ENCODE measurements around the gene EIF2S3B. TPM values are rescaled to one million over a fixed set of nuclear protein-coding genes. Genes with fewer than 3 reads are reported as not detected.

The EIF2S3B gene
- total RNA-seq, 2 experiments from 2014 or later = 1.1 to 1.2 TPM

DNA sequence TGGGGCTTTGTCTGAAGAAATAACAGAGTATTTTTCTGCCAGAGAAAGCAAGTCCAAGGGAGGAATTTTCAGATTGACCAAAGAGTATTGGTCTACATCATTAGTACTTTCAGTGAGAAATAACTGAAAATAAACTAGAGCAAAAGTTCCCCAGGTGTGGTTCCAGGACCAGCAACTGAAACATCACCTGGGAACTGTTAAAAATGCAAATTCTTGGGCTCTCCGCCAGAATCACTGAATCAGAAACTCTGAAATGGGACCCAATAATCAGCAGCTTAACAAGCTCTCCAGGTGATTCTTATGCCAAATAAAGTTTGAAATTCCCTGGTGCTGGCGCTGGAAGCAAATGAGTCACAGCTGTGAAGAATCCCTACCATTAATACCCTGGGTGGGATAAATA is 52.1 kb downstream of the EIF2S3B start:
- H3K9me3 Mint-ChIP-seq = no peaks in the 10 kb centered on the region
- DNase-seq (no peak), ATAC-seq (ENCODE audit: poor library complexity) (no peak)
- peaks cover 18% of the 10 kb centered on the region for H3K4me1 Mint-ChIP-seq (ENCODE audit: low read depth)
- POLR2A ChIA-PET = no interaction called here
- TF ChIP-seq, protein P1, sequence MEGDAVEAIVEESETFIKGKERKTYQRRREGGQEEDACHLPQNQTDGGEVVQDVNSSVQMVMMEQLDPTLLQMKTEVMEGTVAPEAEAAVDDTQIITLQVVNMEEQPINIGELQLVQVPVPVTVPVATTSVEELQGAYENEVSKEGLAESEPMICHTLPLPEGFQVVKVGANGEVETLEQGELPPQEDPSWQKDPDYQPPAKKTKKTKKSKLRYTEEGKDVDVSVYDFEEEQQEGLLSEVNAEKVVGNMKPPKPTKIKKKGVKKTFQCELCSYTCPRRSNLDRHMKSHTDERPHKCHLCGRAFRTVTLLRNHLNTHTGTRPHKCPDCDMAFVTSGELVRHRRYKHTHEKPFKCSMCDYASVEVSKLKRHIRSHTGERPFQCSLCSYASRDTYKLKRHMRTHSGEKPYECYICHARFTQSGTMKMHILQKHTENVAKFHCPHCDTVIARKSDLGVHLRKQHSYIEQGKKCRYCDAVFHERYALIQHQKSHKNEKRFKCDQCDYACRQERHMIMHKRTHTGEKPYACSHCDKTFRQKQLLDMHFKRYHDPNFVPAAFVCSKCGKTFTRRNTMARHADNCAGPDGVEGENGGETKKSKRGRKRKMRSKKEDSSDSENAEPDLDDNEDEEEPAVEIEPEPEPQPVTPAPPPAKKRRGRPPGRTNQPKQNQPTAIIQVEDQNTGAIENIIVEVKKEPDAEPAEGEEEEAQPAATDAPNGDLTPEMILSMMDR (IDR thresholded peaks at IDR 0.05) = no peak
- no peaks in the 10 kb centered on the region for H3K36me3 ChIP-seq (ENCODE audit: insufficient read depth, low read length)
- H3K4me3 ChIP-seq (ENCODE audit: low read length) = no peak overlapping the region
- CTCF ChIA-PET = no interaction called here
- peaks cover 7% of the 10 kb centered on the region for H3K27me3 Mint-ChIP-seq
- H3K27ac Mint-ChIP-seq = no peak overlapping the region
- H3K4me3 Mint-ChIP-seq = no peak overlapping the region
- no peaks in the 10 kb centered on the region for H3K4me1 ChIP-seq (ENCODE audit: insufficient read depth, low read length)
- H3K27me3 ChIP-seq (ENCODE audit: control insufficient read depth in 1 of 2, insufficient read depth in 2 of 2, low read length in 2 of 2) = no peaks in the 10 kb centered on the region
- H3K9me3 ChIP-seq (ENCODE audit: control insufficient read depth in 1 of 2, insufficient read depth in 1 of 2, low read length in 2 of 2) = no peaks in the 10 kb centered on the region
- intact Hi-C loops (cut with DNase I, micrococcal nuclease) = no loop called here
- no peaks in the 10 kb centered on the region for H3K36me3 Mint-ChIP-seq (ENCODE audit: low read depth)
- H3K27ac ChIP-seq (ENCODE audit: low read depth in 1 of 2, low read length in 2 of 2) = no peak overlapping the region

Other genes with a start within 250 kb of the EIF2S3B start
- 1 to 10 TPM in 1 of 2 experiments, under 1 TPM in 1; 0.87 to 1.0 TPM for gene KLRD1, start 198.0 kb upstream of the EIF2S3B start, total RNA-seq
- 1 to 10 TPM in 1 of 2 experiments, under 1 TPM in 1; 0.96 to 1.0 TPM for gene KLRK1, start 115.8 kb upstream of the EIF2S3B start, total RNA-seq
- gene KLRC4, start 96.1 kb upstream of the EIF2S3B start, total RNA-seq = not detected
- gene KLRC3, start 85.3 kb upstream of the EIF2S3B start, total RNA-seq = not detected
- gene KLRC2, start 69.9 kb upstream of the EIF2S3B start, total RNA-seq = under 1 TPM in 1 of 2 experiments, not detected in 1; 0.22 TPM
- not detected for gene KLRC1, start 52.5 kb upstream of the EIF2S3B start, total RNA-seq
- 1 to 10 TPM; 7.5 to 7.7 TPM for gene MAGOHB, start 107.7 kb downstream of the EIF2S3B start, total RNA-seq
- not detected for gene STYK1, start 168.2 kb downstream of the EIF2S3B start, total RNA-seq
- gene YBX3, start 217.4 kb downstream of the EIF2S3B start, total RNA-seq = 10 to 100 TPM; 35.9 to 37.4 TPM